Measurements from ENCODE around the gene GRIA3. TPM values are rescaled to one million over a fixed set of nuclear protein-coding genes. Genes with fewer than 3 reads are reported as not detected.

GRIA3 gene
- total RNA-seq, 1 experiment from 2014 or later, result 1.4 TPM

- no peak overlapping the region for H3K4ac ChIP-seq (ENCODE audit: low read depth, low read length)
- peaks cover 0 to 2% (median 0%) of the 10 kb centered on the region in 3 experiments; a peak in 1 of 7 replicates for H3K36me3 Mint-ChIP-seq (ENCODE audit: insufficient read depth in 1 of 3, low read depth in 3 of 3)
- no peak overlapping the region for H3K18ac ChIP-seq (ENCODE audit: insufficient read length, low read depth, low read length)
- no peak overlapping the region for H2BK120ac ChIP-seq (ENCODE audit: low read depth, low read length, poor library complexity, severe bottlenecking)
- peaks cover 21% of the 10 kb centered on the region for H3K9me3 ChIP-seq (ENCODE audit: control insufficient read depth, low read depth, low read length)
- no peak overlapping the region for H3K9ac ChIP-seq (ENCODE audit: extremely low read depth, insufficient read length, low read length)
- H3K27ac ChIP-seq (ENCODE audit: insufficient read length, low read depth, low read length), result no peak overlapping the region
- no peaks in the 10 kb centered on the region for H3K4me1 ChIP-seq (ENCODE audit: insufficient read depth, low read length)
- H3K27me3 ChIP-seq (ENCODE audit: insufficient read depth, low read length), result no peaks in the 10 kb centered on the region
- H3K4me3 Mint-ChIP-seq, result no peak overlapping the region
- no peak overlapping the region for H3K14ac ChIP-seq (ENCODE audit: insufficient read depth, low read length)
- H3K27me3 Mint-ChIP-seq (ENCODE audit: low read depth), result no peaks in the 10 kb centered on the region
- H2BK15ac ChIP-seq (ENCODE audit: low read depth, low read length), result no peak overlapping the region
- H4K20me1 ChIP-seq (ENCODE audit: control insufficient read depth, insufficient read depth, insufficient read length), result no peaks in the 10 kb centered on the region
- TF ChIP-seq CTCF (conservative IDR thresholded peaks at IDR 0.05), result no peak
- H4K91ac ChIP-seq (ENCODE audit: insufficient read length, low read depth, low read length), result no peak overlapping the region
- peaks cover under 1 to 38% of the 10 kb centered on the region in 2 experiments; a peak in 3 of 5 replicates for H3K9me3 Mint-ChIP-seq
- no peak overlapping the region for H2BK12ac ChIP-seq (ENCODE audit: insufficient read length, low read depth, low read length)
- no peak overlapping the region for H3K4me2 ChIP-seq (ENCODE audit: insufficient read depth, insufficient read length, low read length)
- H2BK20ac ChIP-seq (ENCODE audit: low read depth, low read length, poor library complexity, severe bottlenecking), result no peak overlapping the region
- H3K79me1 ChIP-seq (ENCODE audit: insufficient read depth, low read depth, low read length, poor library complexity, severe bottlenecking), result no peaks in the 10 kb centered on the region
- H3K79me2 ChIP-seq (ENCODE audit: insufficient read depth, low read length), result no peaks in the 10 kb centered on the region
- no CpG with 5 or more reads among the region's 7 CpGs for WGBS (ENCODE audit: extremely low coverage, insufficient read length, low lambda C conversion rate)
- no peak overlapping the region for H3K23ac ChIP-seq (ENCODE audit: insufficient read length, low read depth, low read length)
- no peak overlapping the region for H3T11ph ChIP-seq (ENCODE audit: low read length)
- no peak for DNase-seq
- no peak overlapping the region for H4K5ac ChIP-seq (ENCODE audit: insufficient read length, low read depth, low read length)
- peaks cover 4 to 15% of the 10 kb centered on the region in 2 experiments; a peak in 3 of 4 replicates for H3K4me1 Mint-ChIP-seq
- H3K23me2 ChIP-seq (ENCODE audit: insufficient read length, low read depth, low read length, poor library complexity, severe bottlenecking), result no peaks in the 10 kb centered on the region
- H2BK5ac ChIP-seq (ENCODE audit: insufficient read length, low read length), result no peak overlapping the region
- no peak overlapping the region for H3K56ac ChIP-seq (ENCODE audit: insufficient read length, low read depth, low read length)
- no peak overlapping the region for H2AFZ ChIP-seq (ENCODE audit: low read length)
- H2AK5ac ChIP-seq (ENCODE audit: insufficient read length, low read length), result no peak overlapping the region
- no peak overlapping the region for H4K8ac ChIP-seq (replicated peaks; ENCODE audit: insufficient read length, low read depth, low read length)
- no peak overlapping the region; a peak in 1 of 7 replicates for H3K27ac Mint-ChIP-seq
These were observed 154.0 kb downstream of the GRIA3 start for GRCh38 chrX:123337886-123338639.

All from H9 (cell line).